Smooth muscle cell (in vitro differentiated cells): ENCODE data around the gene RNF227. TPM values are rescaled to one million over a fixed set of nuclear protein-coding genes. Genes with fewer than 3 reads are reported as not detected.

Experiments used
- DNase-seq: peaks from one replicate; lab custom pipeline; 2025; ENCODE audit not compliant: unreplicated experiment; lab: John Stamatoyannopoulos, UW
- H2AFZ ChIP-seq: fragments of 200-600 bp; sonication (generic); 2 replicates; pipeline ENCODE4 v1.6.0; 2016; ENCODE audit warnings: antibody characterized with exemption, low read depth, mild to moderate bottlenecking
- H3F3A ChIP-seq: fragments of 200-600 bp; sonication (generic); 2 replicates; pipeline ENCODE4 v1.6.0; 2017; ENCODE audit warnings: antibody characterized with exemption, low read depth
- H3K27ac ChIP-seq: fragments of 200-600 bp; sonication (generic); 2 replicates; pipeline ENCODE4 v1.5.1; 2016; ENCODE audit warnings: low read depth, mild to moderate bottlenecking
- H3K27me3 ChIP-seq: fragments of 200-600 bp; sonication (generic); 2 replicates; pipeline ENCODE4 v1.6.1; 2016; ENCODE audit warnings: low read depth, mild to moderate bottlenecking
- H3K36me3 ChIP-seq: fragments of 200-600 bp; sonication (generic); 2 replicates; pipeline ENCODE4 v1.5.1; 2016; ENCODE audit warnings: low read depth
- H3K4me1 ChIP-seq: fragments of 200-600 bp; sonication (generic); 2 replicates; pipeline ENCODE4 v1.5.1; 2016; ENCODE audit warnings: low read depth
- H3K4me2 ChIP-seq: fragments of 200-600 bp; sonication (generic); 2 replicates; pipeline ENCODE4 v1.6.0; 2016; ENCODE audit warnings: mild to moderate bottlenecking
- H3K4me3 ChIP-seq: fragments of 200-600 bp; sonication (generic); 2 replicates; pipeline ENCODE4 v1.5.1; 2016; ENCODE audit warnings: mild to moderate bottlenecking
- H3K79me2 ChIP-seq: fragments of 200-600 bp; sonication (generic); 2 replicates; pipeline ENCODE4 v1.6.0; 2016; ENCODE audit warnings: low read depth, mild to moderate bottlenecking
- H3K9ac ChIP-seq: fragments of 200-600 bp; sonication (generic); 2 replicates; pipeline ENCODE4 v1.6.0; 2016; ENCODE audit warnings: low read depth
- H3K9me3 ChIP-seq: fragments of 200-600 bp; sonication (generic); replicated peaks from 2 replicates; pipeline ENCODE4 v1.5.1; 2016; ENCODE audit warnings: low read depth
- H4K20me1 ChIP-seq: fragments of 200-600 bp; sonication (generic); 2 replicates; pipeline ENCODE4 v1.6.0; 2016; ENCODE audit warnings: low read depth
- WGBS: methylation state at CpG from one replicate; pipeline ENCODE4 v1.1.7; 2016; ENCODE audit warnings: low lambda C conversion rate; 5-methylcytosine and 5-hydroxymethylcytosine counted together
- polyA plus RNA-seq: library from polyadenylated mRNA; unstranded; fragments of >200 nt; fragmentation: Nextera tagmentation; extraction: Ambion mirVana; gene quantifications from 2 replicates; pipeline ENCODE4 v1.2.1, GENCODE V29; 2016
- total RNA-seq: library from RNA; depleted of rRNA; stranded (reverse); fragments of >200 nt; gene quantifications from 2 replicates; pipeline ENCODE4 v1.2.3, GENCODE V29; 2014
- TF ChIP-seq, protein P1 (sequence below): fragments of 200-600 bp; sonication (generic); IDR thresholded peaks from 2 replicates; pipeline ENCODE4 v1.5.1; 2017; ENCODE audit warnings: borderline replicate concordance, mild to moderate bottlenecking, antibody characterized with exemption; ENCODE audit not compliant: insufficient read depth, poor library complexity, severe bottlenecking

RNF227 gene
- total and polyA plus RNA-seq, 2 experiments from 2014 or later = 3.4 to 3.5 TPM

DNA sequence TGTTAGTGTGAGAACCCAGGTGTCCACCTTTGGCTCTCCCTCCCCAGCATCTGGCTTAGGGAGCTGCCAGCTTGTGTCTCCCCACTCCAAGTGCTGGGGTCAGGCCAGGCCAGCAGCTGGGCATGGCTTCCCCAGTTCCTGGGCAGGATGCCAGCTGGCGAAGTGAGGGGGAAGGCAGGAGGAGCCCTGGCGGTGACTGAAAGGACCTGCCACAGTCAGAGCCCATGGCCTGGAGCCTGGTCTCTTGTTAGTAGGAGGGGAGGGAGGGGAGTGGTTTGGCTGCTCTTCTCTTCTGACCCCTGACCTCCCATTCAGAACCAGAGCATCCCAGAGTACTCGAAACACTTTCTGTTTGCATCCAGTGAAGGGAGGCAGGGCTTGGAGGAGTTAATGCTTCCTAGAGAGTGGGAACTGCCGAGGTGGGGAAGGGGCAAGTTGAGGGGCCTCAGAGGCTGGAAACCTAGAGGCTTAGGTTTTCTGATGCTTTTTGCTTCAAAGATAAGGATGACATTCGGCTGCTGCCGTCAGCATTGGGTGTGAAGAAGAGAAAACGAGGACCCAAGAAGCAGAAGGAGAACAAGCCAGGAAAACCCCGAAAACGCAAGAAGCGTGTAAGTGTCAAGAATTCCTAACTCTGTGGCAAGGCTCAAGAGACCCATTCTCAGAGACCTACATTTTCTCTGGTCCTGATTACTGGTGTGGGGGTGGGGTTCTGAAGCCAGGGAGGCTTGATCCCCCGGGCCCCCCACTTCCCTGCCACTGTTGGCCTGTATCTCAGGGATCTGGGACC is 26.7 kb downstream of the RNF227 start:
- Histone ChIP-seq H3K27ac (peak overlapping the region; percentile 88), H3K4me3 (peak overlapping the region; percentile 87), H2AFZ (no peak overlapping the region), H3K9me3 (no peaks in the 10 kb centered on the region), H3K27me3 (no peaks in the 10 kb centered on the region), H3K4me1 (peaks cover 40% of the 10 kb centered on the region), H3K4me2 (peak overlapping the region; percentile 100), H3K36me3 (no peaks in the 10 kb centered on the region), H3F3A (peaks cover 17% of the 10 kb centered on the region), H4K20me1 (no peaks in the 10 kb centered on the region), H3K9ac (no peak overlapping the region), H3K79me2 (peaks cover 15% of the 10 kb centered on the region)
- 69% methylated on average over 11 of the region's 11 CpGs for WGBS
- DNase-seq = peak; percentile 65
- TF ChIP-seq, protein P1, sequence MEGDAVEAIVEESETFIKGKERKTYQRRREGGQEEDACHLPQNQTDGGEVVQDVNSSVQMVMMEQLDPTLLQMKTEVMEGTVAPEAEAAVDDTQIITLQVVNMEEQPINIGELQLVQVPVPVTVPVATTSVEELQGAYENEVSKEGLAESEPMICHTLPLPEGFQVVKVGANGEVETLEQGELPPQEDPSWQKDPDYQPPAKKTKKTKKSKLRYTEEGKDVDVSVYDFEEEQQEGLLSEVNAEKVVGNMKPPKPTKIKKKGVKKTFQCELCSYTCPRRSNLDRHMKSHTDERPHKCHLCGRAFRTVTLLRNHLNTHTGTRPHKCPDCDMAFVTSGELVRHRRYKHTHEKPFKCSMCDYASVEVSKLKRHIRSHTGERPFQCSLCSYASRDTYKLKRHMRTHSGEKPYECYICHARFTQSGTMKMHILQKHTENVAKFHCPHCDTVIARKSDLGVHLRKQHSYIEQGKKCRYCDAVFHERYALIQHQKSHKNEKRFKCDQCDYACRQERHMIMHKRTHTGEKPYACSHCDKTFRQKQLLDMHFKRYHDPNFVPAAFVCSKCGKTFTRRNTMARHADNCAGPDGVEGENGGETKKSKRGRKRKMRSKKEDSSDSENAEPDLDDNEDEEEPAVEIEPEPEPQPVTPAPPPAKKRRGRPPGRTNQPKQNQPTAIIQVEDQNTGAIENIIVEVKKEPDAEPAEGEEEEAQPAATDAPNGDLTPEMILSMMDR = peak; percentile 27

DNA sequence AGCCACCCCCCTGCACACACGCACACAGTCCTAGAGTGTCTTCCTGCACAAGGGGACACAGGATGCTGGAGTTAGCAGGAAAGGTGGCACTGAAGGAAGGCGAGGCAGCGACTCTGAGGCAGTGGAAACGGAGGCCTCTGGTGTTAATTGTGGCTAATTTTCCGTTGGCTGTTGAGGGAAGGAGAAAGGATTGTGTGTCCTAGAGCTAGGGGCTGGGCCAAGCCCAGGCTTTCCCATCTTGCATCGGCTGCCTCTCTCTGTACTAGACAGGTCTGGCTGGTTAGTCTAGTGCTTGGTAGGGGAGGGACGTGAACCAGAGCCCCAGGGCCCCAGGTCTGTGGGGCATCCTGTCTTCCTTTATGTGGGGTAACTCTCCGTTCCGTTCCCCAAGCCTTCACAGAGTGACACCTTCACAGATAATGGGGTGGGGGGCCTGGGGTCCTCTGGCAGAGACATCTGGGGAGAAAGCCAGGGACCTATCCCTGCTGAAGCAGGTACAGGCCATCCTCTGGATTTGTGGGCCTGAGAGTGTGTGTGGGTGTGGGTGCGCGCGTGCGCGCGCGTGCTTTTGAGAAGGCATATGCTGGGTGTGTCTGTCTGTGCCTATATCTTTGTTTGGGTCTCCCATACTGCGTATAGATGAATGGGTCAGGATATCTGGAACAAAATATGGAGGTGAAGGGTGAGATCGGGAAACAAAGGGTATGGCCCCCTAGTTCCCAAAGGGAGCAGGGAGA is 27.7 kb downstream of the RNF227 start, which contains the start of gene CHD3:
Gene CHD3, plus strand, starts transcription at position 606 of the 737 bp plus-strand sequence. CDS start 212 bp downstream, outside the sequence.
- Histone ChIP-seq H3K9ac (peak within 1 kb of the TSS; percentile 60), H2AFZ (peak within 1 kb of the TSS; percentile 42), H3K4me1 (peaks cover 49% of the 10 kb centered on the region), H3K36me3 (no peaks in the 10 kb centered on the region), H3K9me3 (no peaks in the 10 kb centered on the region), H3K27me3 (no peaks in the 10 kb centered on the region), H3K4me3 (peak within 1 kb of the TSS; percentile 87), H3K79me2 (peaks cover 15% of the 10 kb centered on the region), H3K4me2 (peak within 1 kb of the TSS; percentile 100), H4K20me1 (no peaks in the 10 kb centered on the region), H3K27ac (peak within 1 kb of the TSS; percentile 88), H3F3A (peaks cover 17% of the 10 kb centered on the region)
- 52% methylated on average over 18 of the region's 18 CpGs for WGBS
- DNase-seq = no peak
- TF ChIP-seq, protein P1 = no peak

DNA sequence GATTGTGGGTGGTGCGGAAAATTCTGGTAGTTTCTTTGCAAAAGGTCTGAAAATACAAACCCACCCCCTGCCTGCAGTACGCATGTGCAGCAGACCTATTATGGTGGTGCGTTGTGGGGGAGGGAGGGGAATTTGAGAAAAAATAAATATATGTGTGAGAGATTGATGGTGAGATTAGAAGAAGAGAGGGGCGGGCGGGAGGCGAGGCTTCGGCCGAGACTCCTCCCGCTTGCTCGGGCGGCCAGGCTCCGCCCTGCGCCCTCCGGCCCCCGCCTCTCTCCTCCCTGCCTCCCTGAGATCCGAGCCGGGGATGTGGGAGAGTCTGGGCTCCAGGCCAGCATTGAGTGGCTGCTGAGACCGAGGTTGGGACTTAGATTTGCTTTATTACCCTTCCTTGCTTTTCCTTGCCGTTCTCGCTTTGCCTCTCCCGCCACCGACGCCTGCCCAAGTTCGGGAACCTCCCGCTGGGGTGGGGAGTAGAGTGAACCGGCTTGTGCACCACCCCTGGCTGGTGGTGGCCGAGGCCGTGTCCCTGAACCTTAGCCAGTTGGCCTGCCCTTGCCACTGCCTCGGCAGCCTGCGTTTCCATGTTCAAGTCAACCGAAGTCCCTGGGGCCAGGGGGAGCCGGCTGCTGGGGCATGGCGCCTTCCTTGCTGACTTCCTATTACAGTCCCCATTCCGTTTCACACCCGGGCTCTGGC is 28.5 kb downstream of the RNF227 start:
- peaks cover 15% of the 10 kb centered on the region for H3K79me2 ChIP-seq
- H3K4me1 ChIP-seq = peaks cover 51% of the 10 kb centered on the region
- no peaks in the 10 kb centered on the region for H3K36me3 ChIP-seq
- peak overlapping the region; percentile 42 for H2AFZ ChIP-seq
- peak; percentile 76 for DNase-seq
- H3K27me3 ChIP-seq = no peaks in the 10 kb centered on the region
- TF ChIP-seq, protein P1 = no peak
- H4K20me1 ChIP-seq = no peaks in the 10 kb centered on the region
- H3K27ac ChIP-seq = peak overlapping the region; percentile 88
- H3K4me3 ChIP-seq = peak overlapping the region; percentile 87
- H3K9ac ChIP-seq = peak overlapping the region; percentile 60
- under 1% methylated on average over 29 of the region's 35 CpGs for WGBS
- peak overlapping the region; percentile 100 for H3K4me2 ChIP-seq
- H3F3A ChIP-seq = peaks cover 17% of the 10 kb centered on the region
- no peaks in the 10 kb centered on the region for H3K9me3 ChIP-seq
